Trophoblast cell (in vitro differentiated cells and primary cell): ENCODE results near the gene PLVAP.
"Not testable (repeated sequence)": the region's sequence is repeated elsewhere in the genome, so short reads cannot be mapped to it uniquely, and the experiment has no call there.

Experiments used
- DNase-seq, 2 donors: peaks; one replicate each; pipeline ENCODE4 v3.0.0-alpha.2; 2016
- H2AFZ ChIP-seq: 2 replicates; pipeline ENCODE4 v1.6.1; 2013; ENCODE audit warnings: low read length, moderate library complexity, mild to moderate bottlenecking; ENCODE audit not compliant: insufficient read depth, poor library complexity
- H2AK5ac ChIP-seq: 2 replicates; pipeline ENCODE4 v1.6.1; 2013; ENCODE audit warnings: mild to moderate bottlenecking, low read length
- H2BK120ac ChIP-seq: 2 replicates; pipeline ENCODE4 v1.6.1; 2013; ENCODE audit warnings: low read length, mild to moderate bottlenecking, moderate library complexity; ENCODE audit not compliant: insufficient read depth, poor library complexity
- H2BK12ac ChIP-seq: 2 replicates; pipeline ENCODE4 v1.6.1; 2013; ENCODE audit warnings: mild to moderate bottlenecking, low read length, moderate library complexity
- H2BK5ac ChIP-seq: 2 replicates; pipeline ENCODE4 v1.6.1; 2013; ENCODE audit warnings: low read length, low read depth, moderate library complexity, mild to moderate bottlenecking; ENCODE audit not compliant: poor library complexity
- H3K14ac ChIP-seq: 2 replicates; pipeline ENCODE4 v1.6.1; 2013; ENCODE audit warnings: mild to moderate bottlenecking, low read length
- H3K18ac ChIP-seq: 2 replicates; pipeline ENCODE4 v1.6.1; 2013; ENCODE audit warnings: mild to moderate bottlenecking, low read length
- H3K23ac ChIP-seq: 2 replicates; pipeline ENCODE4 v1.6.1; 2013; ENCODE audit warnings: low read length
- H3K27ac ChIP-seq: 2 replicates; pipeline ENCODE4 v1.5.1; 2013; ENCODE audit warnings: low read depth, mild to moderate bottlenecking, inconsistent platforms, low read length, moderate library complexity
- H3K27me3 ChIP-seq: 2 replicates; pipeline ENCODE4 v1.6.1; 2013; ENCODE audit warnings: inconsistent platforms, mild to moderate bottlenecking, low read length, moderate library complexity; ENCODE audit not compliant: insufficient read depth
- H3K36me3 ChIP-seq, 2 experiments: 1 replicate in 1 of 2; 2 replicates in 1 of 2; pipeline ENCODE4 v1.6.1; 2013; ENCODE audit warnings: low read length in 2 of 2, mild to moderate bottlenecking in 2 of 2, moderate library complexity in 1 of 2; ENCODE audit not compliant: insufficient read depth in 2 of 2, control insufficient read depth in 1 of 2
- H3K4ac ChIP-seq: 2 replicates; pipeline ENCODE4 v1.6.1; 2013; ENCODE audit warnings: low read depth, mild to moderate bottlenecking, low read length, moderate library complexity
- H3K4me1 ChIP-seq, 2 experiments: 1 replicate in 1 of 2; 2 replicates in 1 of 2; pipeline ENCODE4 v1.6.1; 2013; ENCODE audit warnings: low read length in 2 of 2, mild to moderate bottlenecking in 2 of 2, moderate library complexity in 1 of 2; ENCODE audit not compliant: insufficient read depth in 2 of 2, control insufficient read depth in 1 of 2
- H3K4me2 ChIP-seq: 2 replicates; pipeline ENCODE4 v1.6.1; 2013; ENCODE audit warnings: inconsistent platforms, mild to moderate bottlenecking, low read length, moderate library complexity
- H3K4me3 ChIP-seq: 2 replicates; pipeline ENCODE4 v1.5.1; 2013; ENCODE audit warnings: mild to moderate bottlenecking, low read depth, low read length, inconsistent platforms
- H3K79me1 ChIP-seq: one replicate; pipeline ENCODE4 v1.6.1; 2013; ENCODE audit warnings: low read length
- H3K79me2 ChIP-seq: 2 replicates; pipeline ENCODE4 v1.6.1; 2013; ENCODE audit warnings: low read length, mild to moderate bottlenecking; ENCODE audit not compliant: control insufficient read depth, insufficient read depth, poor library complexity
- H3K9ac ChIP-seq: 2 replicates; pipeline ENCODE4 v1.6.1; 2013; ENCODE audit warnings: mild to moderate bottlenecking, low read length
- H3K9me3 ChIP-seq: 2 replicates; pipeline ENCODE4 v1.6.1; 2013; ENCODE audit warnings: low read depth, mild to moderate bottlenecking, control low read depth, inconsistent platforms, low read length; ENCODE audit not compliant: insufficient read depth
- H4K12ac ChIP-seq: 2 replicates; pipeline ENCODE4 v1.6.1; 2013; ENCODE audit warnings: low read depth, mild to moderate bottlenecking, low read length, moderate library complexity
- H4K8ac ChIP-seq: 2 replicates; pipeline ENCODE4 v1.6.1; 2013; ENCODE audit warnings: low read depth, mild to moderate bottlenecking, low read length, moderate library complexity
- H4K91ac ChIP-seq: one replicate; pipeline ENCODE4 v1.6.1; 2013; ENCODE audit warnings: low read depth, mild to moderate bottlenecking, low read length, moderate library complexity
- WGBS: extraction: QIAGEN DNeasy Blood & Tissue Kit; methylation state at CpG from one replicate; pipeline ENCODE4 v1.1.7; 2013; ENCODE audit warnings: missing lambda C conversion rate; ENCODE audit not compliant: insufficient read length, insufficient coverage; ENCODE audit errors: extremely low coverage; 5-methylcytosine and 5-hydroxymethylcytosine counted together

PLVAP gene

GRCh38 chr19:17365361-17365760 is 11.8 kb downstream of the PLVAP start:
- no peak overlapping the region for H2AK5ac ChIP-seq
- no peak overlapping the region for H2BK12ac ChIP-seq
- WGBS: no CpG with 5 or more reads among the region's 22 CpGs
- no peak overlapping the region for H3K9ac ChIP-seq
- no peaks in the 10 kb centered on the region for H3K36me3 ChIP-seq
- DNase-seq: no peak
- no peak overlapping the region for H3K27ac ChIP-seq
- H3K18ac ChIP-seq: no peak overlapping the region
- H2BK120ac ChIP-seq: no peak overlapping the region
- no peak overlapping the region for H3K4ac ChIP-seq
- H2AFZ ChIP-seq: no peak overlapping the region
- no peaks in the 10 kb centered on the region for H3K9me3 ChIP-seq
- H3K14ac ChIP-seq: no peak overlapping the region
- no peak overlapping the region for H2BK5ac ChIP-seq
- no peaks in the 10 kb centered on the region for H3K4me1 ChIP-seq
- no peaks in the 10 kb centered on the region for H3K79me1 ChIP-seq
- no peak overlapping the region for H4K8ac ChIP-seq
- H4K91ac ChIP-seq: no peak overlapping the region
- H3K27me3 ChIP-seq: no peaks in the 10 kb centered on the region
- no peak overlapping the region for H3K4me3 ChIP-seq
- no peak overlapping the region for H3K23ac ChIP-seq
- no peak overlapping the region for H4K12ac ChIP-seq
- no peak overlapping the region for H3K4me2 ChIP-seq
- no peaks in the 10 kb centered on the region for H3K79me2 ChIP-seq

GRCh38 chr19:17363852-17364605 is 13.1 kb downstream of the PLVAP start:
- H3K79me1 ChIP-seq, H3K4ac ChIP-seq, DNase-seq, H3K18ac ChIP-seq, H3K79me2 ChIP-seq, H2AK5ac ChIP-seq, H4K12ac ChIP-seq, H2BK120ac ChIP-seq, H2AFZ ChIP-seq, H3K36me3 ChIP-seq, H2BK5ac ChIP-seq, H4K8ac ChIP-seq, H3K27ac ChIP-seq, H3K9ac ChIP-seq, H3K4me2 ChIP-seq, H2BK12ac ChIP-seq, H3K27me3 ChIP-seq, H3K23ac ChIP-seq, H3K14ac ChIP-seq, H3K4me1 ChIP-seq, H4K91ac ChIP-seq, H3K9me3 ChIP-seq, H3K4me3 ChIP-seq: not testable (repeated sequence)
- no CpG with 5 or more reads among the region's 20 CpGs for WGBS

GRCh38 chr19:17359905-17360800 is 17.0 kb downstream of the PLVAP start:
- no peak overlapping the region for H2BK120ac ChIP-seq
- no peak overlapping the region for H4K91ac ChIP-seq
- DNase-seq: no peak
- H3K79me1 ChIP-seq: no peaks in the 10 kb centered on the region
- H3K9me3 ChIP-seq: peaks cover 3% of the 10 kb centered on the region
- H2AFZ ChIP-seq: no peak overlapping the region
- no CpG with 5 or more reads among the region's 6 CpGs for WGBS
- H2AK5ac ChIP-seq: no peak overlapping the region
- no peak overlapping the region for H3K23ac ChIP-seq
- no peak overlapping the region for H2BK12ac ChIP-seq
- no peaks in the 10 kb centered on the region for H3K36me3 ChIP-seq
- no peak overlapping the region for H4K8ac ChIP-seq
- H3K4me3 ChIP-seq: no peak overlapping the region
- H2BK5ac ChIP-seq: no peak overlapping the region
- H3K14ac ChIP-seq: no peak overlapping the region
- H3K27ac ChIP-seq: no peak overlapping the region
- no peak overlapping the region for H3K18ac ChIP-seq
- no peak overlapping the region for H3K4ac ChIP-seq
- H3K9ac ChIP-seq: no peak overlapping the region
- H3K27me3 ChIP-seq: no peaks in the 10 kb centered on the region
- no peak overlapping the region for H4K12ac ChIP-seq
- H3K4me1 ChIP-seq: no peaks in the 10 kb centered on the region
- H3K79me2 ChIP-seq: no peaks in the 10 kb centered on the region
- H3K4me2 ChIP-seq: no peak overlapping the region

- Histone ChIP-seq H3K36me3 (no peaks in the 10 kb centered on the region), H3K4me1 (no peaks in the 10 kb centered on the region), H3K4me3 (no peak overlapping the region), H2BK120ac (no peak overlapping the region), H3K23ac (no peak overlapping the region), H3K18ac (no peak overlapping the region), H3K79me2 (no peaks in the 10 kb centered on the region), H3K9ac (no peak overlapping the region), H4K8ac (no peak overlapping the region), H4K91ac (no peak overlapping the region), H2BK5ac (no peak overlapping the region), H3K79me1 (no peaks in the 10 kb centered on the region), H3K27ac (no peak overlapping the region), H3K9me3 (peaks cover 3% of the 10 kb centered on the region), H2BK12ac (no peak overlapping the region), H2AFZ (no peak overlapping the region), H4K12ac (no peak overlapping the region), H3K4me2 (no peak overlapping the region), H2AK5ac (no peak overlapping the region), H3K4ac (no peak overlapping the region), H3K27me3 (no peaks in the 10 kb centered on the region), H3K14ac (no peak overlapping the region)
- WGBS: no CpG with 5 or more reads among the region's 7 CpGs
- DNase-seq: no peak
These were observed 18.7 kb downstream of the PLVAP start for GRCh38 chr19:17358395-17358794.
